Endothelial cell of umbilical vein (primary cell): ENCODE results near the gene ZNF563. TPM values are rescaled to one million over a fixed set of nuclear protein-coding genes. Genes with fewer than 3 reads are reported as not detected.
"Not testable (repeated sequence)": the region's sequence is repeated elsewhere in the genome, so short reads cannot be mapped to it uniquely, and the experiment has no call there.

Experiments used
- BruUV-seq: library from RNA; stranded (reverse); fragments of 400-500 nt; replicated peaks from 2 replicates; lab custom pipeline; 2021; lab: Mats Ljungman, UMichigan
- CTCF ChIA-PET: fragments of 300-600, 350-600 bp; sonication (Branson Sonifier 250); formaldehyde crosslinking; loops from one replicate; lab custom pipeline; 2021; ENCODE audit warnings: antibody characterized with exemption, inconsistent platforms; lab: Charles Lee
- POLR2A ChIA-PET: fragments of 300-600, 350-600 bp; sonication (Branson Sonifier 250); formaldehyde crosslinking; loops from one replicate; lab custom pipeline; 2021; ENCODE audit warnings: antibody characterized with exemption, inconsistent platforms; lab: Charles Lee
- DNase-seq: peaks from one replicate; pipeline ENCODE4 v3.0.0-alpha.2; 2011; ENCODE audit warnings: low read depth, low spot score
- FAIRE-seq: peaks from 2 replicates; lab custom pipeline; 2011; peaks lifted over from hg19 to GRCh38; lab: Jason Lieb, UNC
- H2AFZ ChIP-seq: 2 replicates; pipeline ENCODE4 v1.6.0; 2012; ENCODE audit warnings: low read depth, low read length, control low read depth, inconsistent platforms
- H3K27ac ChIP-seq: 2 replicates; pipeline ENCODE4 v1.5.1; 2011; ENCODE audit warnings: low read depth, mild to moderate bottlenecking, control low read depth, low read length, moderate library complexity; ENCODE audit not compliant: insufficient read depth
- H3K27me3 ChIP-seq, 2 experiments: 2 replicates each; pipeline versions ENCODE4 v1.6.0 to v1.6.1; 2011; ENCODE audit warnings: low read length in 2 of 2, mixed read lengths in 1 of 2; ENCODE audit not compliant: control insufficient read depth in 2 of 2, insufficient read depth in 2 of 2
- H3K36me3 ChIP-seq, 2 experiments: 2 replicates in 1 of 2; 3 replicates in 1 of 2; pipeline ENCODE4 v1.5.1; 2011; ENCODE audit warnings: low read length in 2 of 2, mild to moderate bottlenecking in 1 of 2, moderate library complexity in 1 of 2; ENCODE audit not compliant: control insufficient read depth in 2 of 2, insufficient read depth in 2 of 2; ENCODE audit errors: extremely low read depth in 1 of 2
- H3K4me1 ChIP-seq: 3 replicates; pipeline ENCODE4 v1.5.1; 2011; ENCODE audit warnings: mild to moderate bottlenecking, low read length; ENCODE audit not compliant: control insufficient read depth, insufficient read depth; ENCODE audit errors: extremely low read depth
- H3K4me2 ChIP-seq: 2 replicates; pipeline ENCODE4 v1.6.1; 2011; ENCODE audit warnings: low read length, control low read depth, mixed read lengths; ENCODE audit not compliant: insufficient read depth
- H3K4me3 ChIP-seq, 3 experiments: fragments of 200-600 bp in 1 of 3; sonication (generic), shearing (Covaris generic) in 1 of 3; replicated peaks in 1 of 3; 2 replicates each; pipeline ENCODE4 v1.5.1; 2011 to 2016; ENCODE audit warnings: control low read depth in 3 of 3, low read length in 3 of 3, mild to moderate bottlenecking in 2 of 3, inconsistent platforms in 1 of 3, low read depth in 1 of 3, moderate library complexity in 1 of 3; ENCODE audit not compliant: insufficient read depth in 1 of 3
- H3K79me2 ChIP-seq: 2 replicates; pipeline ENCODE4 v1.6.0; 2012; ENCODE audit warnings: low read length, inconsistent platforms; ENCODE audit not compliant: control insufficient read depth, insufficient read depth
- H3K9ac ChIP-seq: replicated peaks from 2 replicates; pipeline ENCODE3; 2011; ENCODE audit warnings: low read length, control low read depth; ENCODE audit not compliant: insufficient read depth; ENCODE audit errors: extremely low read depth
- H3K9me1 ChIP-seq: replicated peaks from 3 replicates; pipeline ENCODE4 v1.6.0; 2011; ENCODE audit warnings: mild to moderate bottlenecking, low read length; ENCODE audit not compliant: control insufficient read depth, insufficient read depth; ENCODE audit errors: extremely low read depth
- H3K9me3 ChIP-seq: replicated peaks from 2 replicates; pipeline ENCODE4 v1.5.1; 2012; ENCODE audit warnings: low read length, inconsistent platforms; ENCODE audit not compliant: control insufficient read depth, insufficient read depth
- H4K20me1 ChIP-seq: replicated peaks from 2 replicates; pipeline ENCODE3; 2011; ENCODE audit warnings: mild to moderate bottlenecking, low read length; ENCODE audit not compliant: control insufficient read depth, insufficient read depth; ENCODE audit errors: extremely low read depth
- CTCF ChIP-seq, 2 donors: IDR thresholded peaks; 1 replicate in 1 of 2; 2 replicates in 1 of 2; pipeline ENCODE4 v1.5.1; 2011; ENCODE audit warnings: low read length in 2 of 2, mild to moderate bottlenecking in 2 of 2, moderate library complexity in 2 of 2, control low read depth in 1 of 2, inconsistent platforms in 1 of 2, low read depth in 1 of 2; ENCODE audit not compliant: insufficient read depth in 1 of 2; ENCODE audit errors: extremely low read depth in 1 of 2
- EZH2 ChIP-seq: IDR thresholded peaks from 2 replicates; pipeline ENCODE4 v1.6.1; 2012; ENCODE audit warnings: borderline replicate concordance, low read depth, mild to moderate bottlenecking, moderate library complexity, low read length, inconsistent platforms; ENCODE audit not compliant: severe bottlenecking
- FOS ChIP-seq: IDR thresholded peaks from 2 replicates; pipeline ENCODE4 v1.6.1; 2011; ENCODE audit warnings: mild to moderate bottlenecking, low read length, moderate library complexity, borderline replicate concordance; ENCODE audit not compliant: insufficient read depth
- GATA2 ChIP-seq: IDR thresholded peaks from 2 replicates; pipeline ENCODE4 v1.7.0; 2011; ENCODE audit warnings: low read depth, mild to moderate bottlenecking, moderate library complexity, mixed read lengths, low read length; ENCODE audit not compliant: insufficient read length, insufficient read depth
- JUN ChIP-seq: IDR thresholded peaks from 2 replicates; pipeline ENCODE4 v1.6.1; 2011; ENCODE audit warnings: borderline replicate concordance, low read depth; ENCODE audit not compliant: insufficient read length, insufficient read depth
- MAX ChIP-seq: IDR thresholded peaks from 2 replicates; pipeline ENCODE4 v1.6.1; 2011; ENCODE audit not compliant: insufficient read depth, insufficient read length
- MYC ChIP-seq: IDR thresholded peaks from one replicate; pipeline ENCODE4 v1.6.1; 2011; ENCODE audit warnings: mild to moderate bottlenecking, low read depth, low read length
- POLR2A ChIP-seq: IDR thresholded peaks from 2 replicates; pipeline ENCODE4 v1.6.1; 2012; ENCODE audit warnings: low read depth, mild to moderate bottlenecking, control low read depth, low read length
- POLR2AphosphoS5 ChIP-seq: IDR thresholded peaks from 2 replicates; pipeline ENCODE4 v1.6.1; 2012; ENCODE audit warnings: low read depth, mild to moderate bottlenecking, control low read depth, low read length, moderate library complexity; ENCODE audit not compliant: insufficient read depth
- dilution Hi-C: fragments of 300-500 bp; cut with MboI; formaldehyde crosslinking; loops from one replicate; pipeline ENCODE4 v1.15.0; 2019; ENCODE audit warnings: low sequenced_read_pairs; ENCODE audit not compliant: extremely low pct_ligation_motif_present
- intact Hi-C: fragments of 100-400 bp; cut with micrococcal nuclease; formaldehyde crosslinking; loops from one replicate; pipeline ENCODE4 v1.10.0; 2022
- polyA plus RNA-seq, 4 experiments: library from polyadenylated mRNA; depleted of rRNA in 3 of 4; stranded (reverse) in 3 of 4; unstranded in 1 of 4; fragments of >200 nt; gene quantifications; 2 replicates each; pipeline versions ENCODE4 v1.2.1 to v1.2.3, GENCODE V29; 2011 to 2012; ENCODE audit warnings: missing spikeins in 1 of 4
- total RNA-seq: library from RNA; stranded (reverse); gene quantifications from 2 replicates; pipeline ENCODE4 v1.2.3, GENCODE V29; 2021

ZNF563 gene
- total and polyA plus RNA-seq, 2 donors (not counting 3 experiments of a cell fraction or from before 2014, with no cell fraction given) = 0.35 to 1.1 TPM

GRCh38 chr19:12314553-12314952 lies 18.9 kb downstream of the ZNF563 start:
- H2AFZ ChIP-seq = no peak overlapping the region
- H3K9me1 ChIP-seq = no peaks in the 10 kb centered on the region
- no peak overlapping the region for H3K4me2 ChIP-seq
- H3K9me3 ChIP-seq = no peaks in the 10 kb centered on the region
- H3K4me3 ChIP-seq = no peak overlapping the region
- no peak for DNase-seq
- dilution Hi-C loops (no loop called here), intact Hi-C loops (no loop called here)
- no peak overlapping the region for H3K27ac ChIP-seq
- FAIRE-seq = no peak
- no peaks in the 10 kb centered on the region for H3K79me2 ChIP-seq
- BruUV-seq = no TSS peak
- no peaks in the 10 kb centered on the region for H3K36me3 ChIP-seq
- no peaks in the 10 kb centered on the region for H4K20me1 ChIP-seq
- CTCF ChIA-PET = no interaction called here
- POLR2A ChIA-PET = no interaction called here
- no peaks in the 10 kb centered on the region for H3K4me1 ChIP-seq
- no peak for TF ChIP-seq FOS
- TF ChIP-seq CTCF (IDR thresholded peaks at IDR 0.05; ENCODE audit: extremely low read depth in 1 of 2, insufficient read depth in 1 of 2, low read depth in 1 of 2, low read length in 2 of 2) = no peak
- no peak for TF ChIP-seq MYC
- no peak for TF ChIP-seq GATA2
- no peak for TF ChIP-seq MAX
- no peak for TF ChIP-seq POLR2AphosphoS5
- no peak for TF ChIP-seq POLR2A
- no peak for TF ChIP-seq JUN
- TF ChIP-seq EZH2 = no peak
- H3K9ac ChIP-seq = no peak overlapping the region
- no peaks in the 10 kb centered on the region for H3K27me3 ChIP-seq

GRCh38 chr19:12308891-12309290 lies 24.5 kb downstream of the ZNF563 start:
- CTCF ChIA-PET = not testable (repeated sequence)

More at GRCh38 chr19:12308891-12309290, 24.5 kb downstream of the ZNF563 start:
- H3K79me2 ChIP-seq, H3K9me1 ChIP-seq, H3K36me3 ChIP-seq, H3K4me3 ChIP-seq, H3K9me3 ChIP-seq, H3K27ac ChIP-seq, POLR2A ChIA-PET, dilution Hi-C loops, H3K4me2 ChIP-seq, H3K4me1 ChIP-seq, H4K20me1 ChIP-seq, DNase-seq, H2AFZ ChIP-seq, H3K9ac ChIP-seq, BruUV-seq, H3K27me3 ChIP-seq, FAIRE-seq, intact Hi-C loops: not testable (repeated sequence)
